Measurements from ENCODE around the gene ZBP1.

- TF ChIP-seq POLR2A (IDR thresholded peaks at IDR 0.05): no peak
- TF ChIP-seq CTCF (IDR thresholded peaks at IDR 0.05): no peak
Measured at GRCh38 chr20:57600320-57601210, 19.7 kb downstream of the ZBP1 start.
